K562 (cell line): ENCODE measurements around the gene SPDEF. TPM values are rescaled to one million over a fixed set of nuclear protein-coding genes. Genes with fewer than 3 reads are reported as not detected.

ENCODE experiments used
- ADNP ChIP-seq: fragments of 200-800 bp; sonication (Bioruptor generic); IDR thresholded peaks from 2 replicates; pipeline ENCODE4 v1.6.1; 2016; ENCODE audit warnings: missing genetic modification characterization, missing compliant biosample characterization
- ATF3 ChIP-seq, 2 experiments: fragments of 450-650 bp in 1 of 2; sonication (generic) in 1 of 2; formaldehyde crosslinking in 1 of 2; IDR thresholded peaks in 1 of 2; conservative IDR thresholded peaks in 1 of 2; 2 replicates each; pipeline versions ENCODE4 v1.6.1 to v1.8.1; 2016 to 2023; ENCODE audit warnings: mild to moderate bottlenecking in 2 of 2, moderate library complexity in 2 of 2, inconsistent platforms in 1 of 2, missing genetic modification reagents in 1 of 2
- CBX3 ChIP-seq, 2 experiments: IDR thresholded peaks; 1 replicate in 1 of 2; 2 replicates in 1 of 2; pipeline ENCODE4 v1.6.1; 2012; ENCODE audit warnings: inconsistent platforms in 2 of 2, low read length in 2 of 2, borderline replicate concordance in 1 of 2, control low read depth in 1 of 2
- DPF2 ChIP-seq: fragments of 450-650 bp; IDR thresholded peaks from 2 replicates; pipeline ENCODE4 v1.6.1; 2016
- EGR1 ChIP-seq: fragments of 450-650 bp; conservative IDR thresholded peaks from 2 replicates; pipeline ENCODE4 v1.6.1; 2017; ENCODE audit warnings: mild to moderate bottlenecking
- GABPB2 ChIP-seq: fragments of 250-450 bp; sonication (Bioruptor Pico); conservative IDR thresholded peaks from 2 replicates; pipeline ENCODE4 v1.5.1; 2021; ENCODE audit warnings: mild to moderate bottlenecking
- HDAC2 ChIP-seq: fragments of 450-650 bp; IDR thresholded peaks from 2 replicates; pipeline ENCODE4 v1.6.1; 2016; ENCODE audit warnings: mild to moderate bottlenecking
- LCOR ChIP-seq: sonication (generic); formaldehyde crosslinking; IDR thresholded peaks from 2 replicates; pipeline ENCODE4 v1.8.0; 2022; ENCODE audit warnings: mild to moderate bottlenecking, missing genetic modification reagents
- NR2C2 ChIP-seq, 2 experiments: fragments of 200-800 bp in 1 of 2; sonication (Bioruptor generic) in 1 of 2; sonication (generic) in 1 of 2; formaldehyde crosslinking in 1 of 2; IDR thresholded peaks; 2 replicates each; pipeline versions ENCODE4 v1.6.1 to v1.8.0; 2016 to 2022; ENCODE audit warnings: mild to moderate bottlenecking in 1 of 2, missing compliant biosample characterization in 1 of 2, missing genetic modification characterization in 1 of 2, missing genetic modification reagents in 1 of 2
- PKNOX1 ChIP-seq: fragments of 450-650 bp; IDR thresholded peaks from 2 replicates; pipeline ENCODE4 v1.6.1; 2016
- PTBP1 ChIP-seq: fragments of 200-400 bp; formaldehyde crosslinking; IDR thresholded peaks from 2 replicates; pipeline ENCODE4 v1.6.1; 2017; ENCODE audit warnings: low read depth, low read length
- SP1 ChIP-seq: sonication (generic); formaldehyde crosslinking; IDR thresholded peaks from 2 replicates; pipeline ENCODE4 v1.8.1; 2022; ENCODE audit warnings: mild to moderate bottlenecking, missing genetic modification reagents
- TARDBP ChIP-seq: fragments of 450-650 bp; IDR thresholded peaks from 2 replicates; pipeline ENCODE4 v1.6.1; 2016
- TFAP4 ChIP-seq: sonication (generic); formaldehyde crosslinking; IDR thresholded peaks from 2 replicates; pipeline ENCODE4 v1.8.0; 2022; ENCODE audit warnings: missing genetic modification reagents, mild to moderate bottlenecking, moderate library complexity, borderline replicate concordance
- ZBTB12 ChIP-seq: fragments of 250-450 bp; sonication (Bioruptor Pico); IDR thresholded peaks from 2 replicates; pipeline ENCODE4 v1.4.0; 2020
- ZFP36 ChIP-seq: fragments of 150-350 bp; IDR thresholded peaks from 2 replicates; pipeline ENCODE4 v1.6.1; 2018; ENCODE audit warnings: low read length, low read depth; ENCODE audit not compliant: partially characterized antibody
- ZNF609 ChIP-seq: sonication (generic); formaldehyde crosslinking; IDR thresholded peaks from 2 replicates; pipeline ENCODE4 v1.8.1; 2023; ENCODE audit warnings: missing genetic modification reagents, mild to moderate bottlenecking, borderline replicate concordance
- polyA plus RNA-seq, 8 experiments: library from polyadenylated mRNA; depleted of rRNA in 4 of 8; stranded (reverse) in 5 of 8; unstranded in 3 of 8; fragments of >200 nt; fragmentation: Nextera tagmentation in 2 of 8; fragmentation: Illumina TruSeq in 1 of 8; extraction: Ambion mirVana in 2 of 8; extraction: Trizol in 1 of 8; gene quantifications; 2 replicates each; pipeline versions ENCODE4 v1.2.1 to v1.2.3, GENCODE V29; 2011 to 2014; ENCODE audit warnings: inconsistent platforms in 1 of 8, missing spikeins in 1 of 8
- total RNA-seq, 7 experiments: library from RNA; depleted of rRNA in 6 of 7; stranded (reverse); fragments of >200 nt in 6 of 7; fragmentation: Illumina TruSeq in 2 of 7; extraction: Trizol in 2 of 7; gene quantifications; 2 replicates each; pipeline versions ENCODE4 v1.2.1 to v1.2.3, GENCODE V29; 2011 to 2021; ENCODE audit warnings: low replicate concordance in 1 of 7

SPDEF gene
- total and polyA plus RNA-seq, 9 of the 15 experiments (the other 6 are each of a cell fraction or from before 2014, with no cell fraction given) = 0.04 to 0.12 (median 0.11) TPM; not detected in 5

- peak; percentile 37 for TF ChIP-seq ATF3 (IDR thresholded peaks at IDR 0.05)
- no peak for TF ChIP-seq ATF3 (CRISPR knock-in tag; conservative IDR thresholded peaks at IDR 0.05)
- TF ChIP-seq GABPB2 = no peak
- peak; percentile 92 for TF ChIP-seq HDAC2
- 0 out of 3 replicates have a peak, but pooled peaks of 1 of the 2 experiments have one; percentile 16 for TF ChIP-seq CBX3 (IDR thresholded peaks at IDR 0.05; ENCODE audit: borderline replicate concordance in 1 of 2, low read length in 2 of 2)
- 0 out of 2 replicates have a peak, but pooled peaks have one; percentile 27 for TF ChIP-seq DPF2
- TF ChIP-seq EGR1 = 0 out of 2 replicates have a peak, but pooled peaks have one; percentile 15
- TF ChIP-seq PKNOX1 = peak; percentile 65; the same call in 1 of the 2 replicates
- TF ChIP-seq ZFP36 = peak; percentile 84
- TF ChIP-seq ZBTB12 (CRISPR knock-in tag) = no peak
- TF ChIP-seq TARDBP = no peak
- TF ChIP-seq TFAP4 (CRISPR knock-in tag) = peak; percentile 28; the same call in 1 of the 2 replicates
- peak; percentile 77; the same call in 1 of the 2 replicates for TF ChIP-seq PTBP1
- TF ChIP-seq SP1 (CRISPR knock-in tag) = peak; percentile 28; the same call in 1 of the 2 replicates
- peak; percentile 30; the same call in 1 of the 2 replicates for TF ChIP-seq NR2C2 (CRISPR knock-in tag; IDR thresholded peaks at IDR 0.05)
- TF ChIP-seq NR2C2 (tag; IDR thresholded peaks at IDR 0.05) = no peak
- TF ChIP-seq LCOR (CRISPR knock-in tag) = peak; percentile 46; the same call in 1 of the 2 replicates
- TF ChIP-seq ZNF609 (CRISPR knock-in tag) = 0 out of 2 replicates have a peak, but pooled peaks have one; percentile 60
- TF ChIP-seq ADNP = peak; percentile 92
Observed at GRCh38 chr6:34536959-34537848, 18.9 kb downstream of the SPDEF start (continued).
